OCI-LY7 (cell line): ENCODE measurements around the gene ZNF554.

ENCODE experiments used
- EZH2phosphoT487 ChIP-seq: fragments of 200-600 bp; sonication (generic); IDR thresholded peaks from 2 replicates; pipeline ENCODE4 v1.6.1; 2018; ENCODE audit warnings: low read depth, borderline replicate concordance, mild to moderate bottlenecking, mixed run types, antibody characterized with exemption, low read length, moderate library complexity, mixed read lengths
- TF ChIP-seq, protein P1 (sequence below): fragments of 200-600 bp; sonication (generic); conservative IDR thresholded peaks from 2 replicates; pipeline ENCODE4 v1.5.1; 2014; ENCODE audit warnings: mild to moderate bottlenecking, antibody characterized with exemption, low read length, moderate library complexity, mixed read lengths

DNA sequence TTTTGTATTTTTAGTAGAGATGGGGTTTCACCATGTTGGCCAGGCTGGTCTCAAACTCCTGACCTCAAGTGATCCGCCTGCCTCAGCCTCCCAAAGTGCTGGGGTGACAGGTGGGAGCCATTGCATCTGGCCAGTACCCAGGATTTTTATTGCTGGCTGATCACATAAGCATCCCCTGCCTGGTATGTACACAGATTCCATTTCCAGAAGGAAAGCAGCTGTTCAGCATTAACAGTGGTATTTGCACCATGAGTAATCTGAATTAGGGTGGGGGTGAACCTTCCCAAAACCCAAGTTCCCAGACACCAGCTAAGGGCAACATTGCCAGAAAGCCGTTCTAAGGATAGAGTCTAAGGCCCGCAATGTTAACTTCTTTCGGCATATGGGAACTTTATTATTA, 28.9 kb downstream of the ZNF554 start:
- TF ChIP-seq, protein P1, sequence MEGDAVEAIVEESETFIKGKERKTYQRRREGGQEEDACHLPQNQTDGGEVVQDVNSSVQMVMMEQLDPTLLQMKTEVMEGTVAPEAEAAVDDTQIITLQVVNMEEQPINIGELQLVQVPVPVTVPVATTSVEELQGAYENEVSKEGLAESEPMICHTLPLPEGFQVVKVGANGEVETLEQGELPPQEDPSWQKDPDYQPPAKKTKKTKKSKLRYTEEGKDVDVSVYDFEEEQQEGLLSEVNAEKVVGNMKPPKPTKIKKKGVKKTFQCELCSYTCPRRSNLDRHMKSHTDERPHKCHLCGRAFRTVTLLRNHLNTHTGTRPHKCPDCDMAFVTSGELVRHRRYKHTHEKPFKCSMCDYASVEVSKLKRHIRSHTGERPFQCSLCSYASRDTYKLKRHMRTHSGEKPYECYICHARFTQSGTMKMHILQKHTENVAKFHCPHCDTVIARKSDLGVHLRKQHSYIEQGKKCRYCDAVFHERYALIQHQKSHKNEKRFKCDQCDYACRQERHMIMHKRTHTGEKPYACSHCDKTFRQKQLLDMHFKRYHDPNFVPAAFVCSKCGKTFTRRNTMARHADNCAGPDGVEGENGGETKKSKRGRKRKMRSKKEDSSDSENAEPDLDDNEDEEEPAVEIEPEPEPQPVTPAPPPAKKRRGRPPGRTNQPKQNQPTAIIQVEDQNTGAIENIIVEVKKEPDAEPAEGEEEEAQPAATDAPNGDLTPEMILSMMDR = no peak
- no peak for TF ChIP-seq EZH2phosphoT487
